SK-N-SH treated with all-trans-retinoic acid at 6 μM for 48 hours (cell line): Measurements from ENCODE around the gene VAV1.

Experiments
- ATAC-seq: fragments of 200-7000 bp; cut with Tn5 transposase; 3 replicates; pipeline ENCODE4 v1.9.1; 2020; ENCODE audit warnings: mild to moderate bottlenecking, moderate library complexity
- ARNTL ChIP-seq: fragments of 450-650 bp; formaldehyde crosslinking; IDR thresholded peaks from 2 replicates; pipeline ENCODE4 v1.5.0; 2020; ENCODE audit warnings: low read depth, mild to moderate bottlenecking, moderate library complexity, borderline replicate concordance
- BACH2 ChIP-seq: fragments of 250-450 bp; sonication (Bioruptor Pico); IDR thresholded peaks from 2 replicates; pipeline ENCODE4 v1.9.0; 2021; ENCODE audit warnings: mild to moderate bottlenecking, borderline replicate concordance
- CREB5 ChIP-seq: fragments of 250-450 bp; sonication (Bioruptor Pico); IDR thresholded peaks from 2 replicates; pipeline ENCODE4 v1.5.1; 2020; ENCODE audit warnings: low read depth, mild to moderate bottlenecking, moderate library complexity
- CSRNP3 ChIP-seq: fragments of 250-450 bp; sonication (Bioruptor Pico); IDR thresholded peaks from 2 replicates; pipeline ENCODE4 v1.5.1; 2021; ENCODE audit warnings: mild to moderate bottlenecking, moderate library complexity
- ESRRG ChIP-seq: fragments of 250-450 bp; sonication (Bioruptor Pico); IDR thresholded peaks from 2 replicates; pipeline ENCODE4 v1.6.1; 2021; ENCODE audit warnings: mild to moderate bottlenecking
- GLIS3 ChIP-seq: fragments of 250-450 bp; sonication (Bioruptor Pico); IDR thresholded peaks from 2 replicates; pipeline ENCODE4 v1.5.0; 2020; ENCODE audit warnings: mild to moderate bottlenecking, moderate library complexity
- ISL1 ChIP-seq: fragments of 250-450 bp; sonication (Bioruptor Pico); IDR thresholded peaks from 2 replicates; pipeline ENCODE4 v2.1.2; 2022; ENCODE audit warnings: mild to moderate bottlenecking, moderate library complexity
- OSR1 ChIP-seq: fragments of 250-450 bp; sonication (Bioruptor Pico); IDR thresholded peaks from 2 replicates; pipeline ENCODE4 v1.8.0; 2022; ENCODE audit warnings: moderate library complexity, mild to moderate bottlenecking, inconsistent platforms
- PATZ1 ChIP-seq: fragments of 250-450 bp; sonication (Bioruptor Pico); IDR thresholded peaks from 2 replicates; pipeline ENCODE4 v1.8.0; 2020; ENCODE audit warnings: mild to moderate bottlenecking, moderate library complexity, borderline replicate concordance
- POU6F1 ChIP-seq: fragments of 250-450 bp; sonication (Bioruptor Pico); IDR thresholded peaks from 2 replicates; pipeline ENCODE4 v1.8.0; 2021; ENCODE audit warnings: low read depth, mild to moderate bottlenecking, moderate library complexity, borderline replicate concordance
- PPARA ChIP-seq: fragments of 250-450 bp; sonication (Bioruptor Pico); IDR thresholded peaks from 2 replicates; pipeline ENCODE4 v1.5.0; 2020; ENCODE audit warnings: mild to moderate bottlenecking, borderline replicate concordance
- TCF4 ChIP-seq: fragments of 250-450 bp; sonication (Bioruptor Pico); IDR thresholded peaks from 2 replicates; pipeline ENCODE4 v1.8.0; 2021; ENCODE audit warnings: mild to moderate bottlenecking, moderate library complexity, borderline replicate concordance
- TOX ChIP-seq: fragments of 250-450 bp; sonication (Bioruptor Pico); IDR thresholded peaks from 2 replicates; pipeline ENCODE4 v1.8.0; 2021; ENCODE audit warnings: mild to moderate bottlenecking, moderate library complexity, borderline replicate concordance
- ZC3H10 ChIP-seq: fragments of 250-450 bp; sonication (Bioruptor Pico); IDR thresholded peaks from 2 replicates; pipeline ENCODE4 v1.5.1; 2021; ENCODE audit warnings: mild to moderate bottlenecking, moderate library complexity
- ZFP3 ChIP-seq: fragments of 250-450 bp; sonication (Bioruptor Pico); IDR thresholded peaks from 2 replicates; pipeline ENCODE4 v1.5.0; 2020; ENCODE audit warnings: mild to moderate bottlenecking, moderate library complexity
- ZFP30 ChIP-seq: fragments of 450-650 bp; formaldehyde crosslinking; IDR thresholded peaks from 2 replicates; pipeline ENCODE4 v1.5.0; 2022; ENCODE audit warnings: mild to moderate bottlenecking, moderate library complexity
- ZNF565 ChIP-seq: fragments of 450-650 bp; formaldehyde crosslinking; conservative IDR thresholded peaks from 2 replicates; pipeline ENCODE4 v1.5.0; 2020; ENCODE audit warnings: low read depth, mild to moderate bottlenecking, moderate library complexity

VAV1 gene

GRCh38 chr19:6743066-6743465 lies 29.4 kb upstream of the VAV1 start:
- no peak for TF ChIP-seq OSR1 (CRISPR knock-in tag)
- TF ChIP-seq ZFP30 (CRISPR knock-in tag), result no peak
- no peak for TF ChIP-seq ARNTL (CRISPR knock-in tag)
- no peak for TF ChIP-seq PPARA (CRISPR knock-in tag)
- no peak for TF ChIP-seq POU6F1 (CRISPR knock-in tag)
- no peak for TF ChIP-seq ISL1
- TF ChIP-seq ZNF565 (CRISPR knock-in tag), result no peak
- no peak for TF ChIP-seq CREB5 (CRISPR knock-in tag)
- no peak for TF ChIP-seq ZC3H10
- TF ChIP-seq PATZ1 (CRISPR knock-in tag), result no peak
- no peak for TF ChIP-seq TCF4 (CRISPR knock-in tag)
- no peak for TF ChIP-seq ESRRG (CRISPR knock-in tag)

GRCh38 chr19:6743714-6744380 lies 28.7 kb upstream of the VAV1 start:
- no peak for TF ChIP-seq ZFP30 (CRISPR knock-in tag)
- no peak for TF ChIP-seq GLIS3 (CRISPR knock-in tag)
- no peak for TF ChIP-seq TOX (CRISPR knock-in tag)
- TF ChIP-seq ZFP3 (CRISPR knock-in tag), result peak; percentile 99
- no peak for TF ChIP-seq CSRNP3 (CRISPR knock-in tag)
- no peak for TF ChIP-seq CREB5 (CRISPR knock-in tag)
- no peak for TF ChIP-seq BACH2
- ATAC-seq, result peak; percentile 13

More at GRCh38 chr19:6743066-6743465, 29.4 kb upstream of the VAV1 start:
- no peak for ATAC-seq

GRCh38 chr19:6744381-6745301 lies 27.9 kb upstream of the VAV1 start:
- ATAC-seq, result peak; percentile 86
- peak; percentile 58; the same call in 1 of the 2 replicates for TF ChIP-seq ZFP3 (CRISPR knock-in tag)
- TF ChIP-seq PATZ1 (CRISPR knock-in tag), result peak; percentile 73; the same call in 1 of the 2 replicates
- TF ChIP-seq ESRRG (CRISPR knock-in tag), result no peak
- TF ChIP-seq, all 23 proteins: peak for 2
